T follicular helper cell (primary cell): ENCODE measurements around the gene HEXD.
"Not testable (repeated sequence)": the region's sequence is repeated elsewhere in the genome, so short reads cannot be mapped to it uniquely, and the experiment has no call there.

Source experiments
- DNase-seq: peaks from one replicate; pipeline ENCODE4 v3.0.0-alpha.2; 2020; ENCODE audit warnings: low read depth
- total RNA-seq, 2 experiments: gene quantifications; one replicate each; lab custom pipeline; 2026; lab: John Stamatoyannopoulos, UW

HEXD gene
- total RNA-seq, result 16.8 to 50.0 reads per million in 2 experiments

DNA sequence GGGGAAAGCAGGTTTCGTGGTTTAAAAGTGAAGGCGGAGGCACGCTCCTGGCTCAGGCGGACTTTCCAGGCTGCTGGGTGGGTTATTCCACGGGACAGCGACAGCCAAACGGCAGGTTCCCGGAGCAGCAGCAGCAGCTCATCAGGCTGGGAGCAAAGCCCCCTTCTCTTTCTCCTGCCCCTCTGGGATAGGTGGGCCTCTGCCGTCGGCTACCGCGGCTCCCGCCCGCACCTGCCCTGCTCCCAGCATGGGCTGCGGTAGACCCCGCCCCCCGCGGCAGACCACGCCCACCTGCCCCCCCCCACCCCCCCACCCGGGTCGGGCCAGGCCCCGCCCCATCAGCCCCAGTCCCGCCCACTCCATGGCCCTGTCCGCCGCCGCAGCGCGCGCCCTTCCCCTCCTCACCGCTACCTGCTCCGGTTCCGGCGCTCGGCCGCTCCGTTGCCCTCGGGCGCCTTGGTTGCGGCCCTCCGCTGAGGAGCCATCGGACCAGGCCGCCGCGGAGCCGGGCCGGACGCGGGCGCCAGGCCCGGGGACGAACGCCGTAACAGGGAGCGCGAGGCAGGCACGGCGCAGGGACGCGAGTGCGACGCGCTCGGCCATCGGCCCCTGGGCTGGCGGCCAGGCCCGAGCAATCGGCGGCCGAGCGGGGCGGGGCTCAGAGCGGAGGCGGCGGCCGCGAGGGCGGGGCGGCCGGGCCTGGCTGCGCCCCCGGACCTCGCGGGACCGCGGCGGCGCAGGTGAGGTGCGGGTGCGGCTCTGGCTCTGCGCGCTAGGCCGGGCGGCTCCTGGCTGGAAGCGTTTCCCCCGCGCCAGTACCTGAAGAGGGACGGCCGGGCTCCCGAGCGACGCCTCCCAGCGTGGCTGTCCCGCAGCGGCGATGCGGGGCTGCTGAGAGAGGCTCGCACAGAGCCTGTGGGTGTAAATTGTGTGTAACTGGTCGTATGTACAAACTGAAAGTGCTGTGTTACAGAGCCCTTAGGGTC, at the start of gene HEXD, which contains the start of gene OGFOD3:
HEXD (plus strand) TSS at position 347 of the 986 bp plus-strand sequence. CDS start 1,453 bp downstream, outside the sequence.
OGFOD3 (minus strand) TSS at position 586 of the 986 bp plus-strand sequence; CDS start at position 485, 101 bp downstream.
- peak; percentile 79 for DNase-seq

GRCh38 chr17:82369211-82369610, 48.9 kb upstream of the HEXD start:
- DNase-seq, result no peak

DNA sequence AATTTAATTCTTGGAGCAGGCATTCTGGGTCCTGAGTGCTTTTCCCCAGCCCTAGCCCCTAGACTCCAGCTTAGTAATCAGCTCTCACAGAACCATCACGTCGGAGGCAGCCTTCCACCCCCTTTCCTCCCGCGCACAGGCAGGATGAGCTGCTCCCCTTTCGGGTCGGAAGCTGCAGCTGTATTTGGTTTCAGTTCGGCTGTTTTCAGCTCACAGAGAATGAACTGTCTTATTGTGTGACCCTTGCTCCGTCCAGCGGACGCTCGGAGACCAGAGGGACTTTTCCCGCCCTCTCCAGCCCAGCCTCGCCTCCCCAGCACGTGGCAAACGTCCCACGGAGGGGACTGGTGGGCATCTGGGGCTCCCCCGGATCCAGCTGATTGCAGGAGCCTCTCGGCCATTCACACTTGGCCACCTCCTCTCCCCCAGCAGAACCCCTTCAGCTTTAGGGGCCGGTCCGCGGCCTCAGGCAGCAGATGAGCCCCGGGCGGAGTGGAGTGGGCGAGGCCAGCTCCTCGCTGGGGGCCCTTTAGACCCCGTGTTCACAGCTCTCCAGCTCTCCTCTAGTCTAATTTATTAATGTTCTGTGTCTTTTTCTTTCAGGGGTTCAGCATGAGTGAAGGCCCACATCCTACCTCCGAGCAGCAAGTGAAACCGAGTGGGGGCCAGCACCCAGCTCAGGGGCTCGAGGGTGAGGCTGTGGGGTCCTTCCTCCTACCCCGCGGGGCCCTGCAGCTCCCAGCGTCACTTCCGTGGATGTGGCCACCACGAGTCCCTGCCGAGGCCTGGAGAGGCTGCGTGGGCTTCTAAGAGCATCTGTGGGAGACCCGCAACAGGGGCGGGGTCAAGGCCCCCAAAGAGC, 47.4 kb upstream of the HEXD start:
- no peak for DNase-seq

DNA sequence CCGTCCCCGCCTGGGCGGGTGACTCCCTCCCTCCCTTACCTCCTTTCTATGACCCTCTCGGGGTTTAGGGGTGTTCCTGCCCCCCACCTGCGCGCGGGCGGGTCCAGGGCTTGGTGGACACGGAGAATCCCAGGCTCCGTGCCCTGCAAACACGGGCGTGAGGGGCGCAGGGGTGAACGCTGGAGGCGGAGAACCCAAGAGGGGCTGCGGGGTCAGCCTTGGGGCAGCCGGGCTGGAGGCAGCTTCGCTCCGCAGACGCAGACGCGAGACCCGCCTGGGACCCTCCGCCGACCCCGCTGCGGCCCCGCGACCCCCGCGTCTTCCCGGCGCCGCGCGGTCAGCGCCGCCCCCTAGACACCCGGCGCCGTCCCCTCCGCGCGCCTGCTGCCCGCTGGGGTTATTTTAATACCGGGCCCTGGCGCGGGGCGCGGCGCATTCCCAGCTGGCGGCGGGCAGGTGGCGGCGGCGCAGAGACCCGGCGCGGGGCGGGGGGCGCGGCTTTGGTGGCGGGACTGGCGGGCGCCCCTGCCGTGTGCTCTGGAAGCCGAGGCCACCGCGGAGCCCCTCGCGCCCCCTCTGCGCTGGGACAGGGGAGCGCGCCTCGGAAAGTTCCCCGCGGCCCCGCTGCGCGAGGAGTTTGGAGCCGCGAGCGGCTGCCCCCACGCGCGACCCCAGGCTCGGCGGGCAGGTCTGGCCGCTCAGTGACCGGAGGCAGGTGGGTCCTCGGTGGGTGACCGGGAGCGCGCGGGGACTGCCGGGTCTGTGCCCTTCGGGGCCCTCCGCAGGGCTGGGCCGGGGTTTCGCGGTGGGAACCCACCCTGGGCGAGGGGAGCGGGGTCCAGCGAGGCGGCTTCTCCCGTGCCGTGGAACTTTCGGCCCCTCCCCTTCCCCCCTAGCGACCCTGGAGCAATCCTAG, 46.6 kb upstream of the HEXD start, which contains the start of gene UTS2R:
UTS2R (plus strand) TSS at position 433 of the 916 bp plus-strand sequence. CDS start 2,560 bp downstream, outside the sequence.
- no peak for DNase-seq

- DNase-seq, result no peak
Measured at GRCh38 chr17:82372249-82373071, 45.7 kb upstream of the HEXD start.

GRCh38 chr17:82373072-82373452, 45.1 kb upstream of the HEXD start:
- not testable (repeated sequence) for DNase-seq

- DNase-seq, result no peak
Measured at GRCh38 chr17:82373731-82374625, 44.2 kb upstream of the HEXD start.

DNA sequence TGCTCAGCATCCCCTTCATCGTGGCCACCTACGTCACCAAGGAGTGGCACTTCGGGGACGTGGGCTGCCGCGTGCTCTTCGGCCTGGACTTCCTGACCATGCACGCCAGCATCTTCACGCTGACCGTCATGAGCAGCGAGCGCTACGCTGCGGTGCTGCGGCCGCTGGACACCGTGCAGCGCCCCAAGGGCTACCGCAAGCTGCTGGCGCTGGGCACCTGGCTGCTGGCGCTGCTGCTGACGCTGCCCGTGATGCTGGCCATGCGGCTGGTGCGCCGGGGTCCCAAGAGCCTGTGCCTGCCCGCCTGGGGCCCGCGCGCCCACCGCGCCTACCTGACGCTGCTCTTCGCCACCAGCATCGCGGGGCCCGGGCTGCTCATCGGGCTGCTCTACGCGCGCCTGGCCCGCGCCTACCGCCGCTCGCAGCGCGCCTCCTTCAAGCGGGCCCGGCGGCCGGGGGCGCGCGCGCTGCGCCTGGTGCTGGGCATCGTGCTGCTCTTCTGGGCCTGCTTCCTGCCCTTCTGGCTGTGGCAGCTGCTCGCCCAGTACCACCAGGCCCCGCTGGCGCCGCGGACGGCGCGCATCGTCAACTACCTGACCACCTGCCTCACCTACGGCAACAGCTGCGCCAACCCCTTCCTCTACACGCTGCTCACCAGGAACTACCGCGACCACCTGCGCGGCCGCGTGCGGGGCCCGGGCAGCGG, 43.4 kb upstream of the HEXD start:
- DNase-seq, result no peak

- no peak for DNase-seq
Measured at GRCh38 chr17:82375359-82376041, 42.6 kb upstream of the HEXD start.

- DNase-seq, result no peak
Measured at GRCh38 chr17:82376042-82376730, 42.0 kb upstream of the HEXD start.

- DNase-seq, result not testable (repeated sequence)
Measured at GRCh38 chr17:82377294-82377693, 40.9 kb upstream of the HEXD start.

DNA sequence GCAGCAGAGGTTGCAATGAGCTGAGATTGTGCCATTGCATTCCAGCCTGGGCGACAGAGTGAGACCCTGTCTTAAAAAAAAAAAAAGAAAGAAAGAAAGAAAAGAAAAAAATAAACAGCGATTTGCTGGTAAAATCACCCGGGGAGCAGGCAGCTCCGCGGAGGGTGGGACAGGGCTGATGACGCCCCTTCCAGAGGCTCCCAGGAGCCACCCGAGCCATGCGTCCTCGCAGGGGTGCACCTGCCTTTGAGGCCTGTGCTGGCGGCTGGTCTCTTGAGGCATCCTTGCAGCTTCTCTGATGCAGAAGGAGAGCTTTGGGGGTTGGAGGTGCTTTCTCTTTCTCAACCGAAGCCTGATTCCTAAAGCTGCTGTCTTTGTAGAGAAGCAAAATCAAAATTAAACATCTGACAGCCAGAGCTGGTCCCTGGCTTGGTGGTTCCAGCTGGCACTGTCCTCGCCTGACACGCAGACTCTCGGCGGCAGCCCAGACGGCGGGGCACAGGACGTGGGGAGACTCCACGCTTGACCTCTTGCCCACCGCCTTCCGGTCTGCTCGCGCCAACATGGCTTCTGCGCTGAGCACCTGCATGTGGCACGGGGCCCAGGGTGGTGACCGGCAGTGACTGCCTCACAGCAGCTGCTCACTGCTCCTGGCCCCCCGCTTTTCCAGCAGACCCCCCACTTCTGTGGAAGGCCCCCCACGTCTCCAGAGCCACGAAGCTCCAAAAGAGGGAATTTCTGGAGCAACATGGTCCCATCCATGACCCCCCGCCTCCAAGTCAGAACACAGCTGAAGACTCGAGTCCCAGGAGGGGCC, 40.0 kb upstream of the HEXD start:
- no peak for DNase-seq

- no peak for DNase-seq
Measured at GRCh38 chr17:82378741-82379021, 39.5 kb upstream of the HEXD start.

- DNase-seq, result no peak
Measured at GRCh38 chr17:82380860-82381702, 37.1 kb upstream of the HEXD start.

DNA sequence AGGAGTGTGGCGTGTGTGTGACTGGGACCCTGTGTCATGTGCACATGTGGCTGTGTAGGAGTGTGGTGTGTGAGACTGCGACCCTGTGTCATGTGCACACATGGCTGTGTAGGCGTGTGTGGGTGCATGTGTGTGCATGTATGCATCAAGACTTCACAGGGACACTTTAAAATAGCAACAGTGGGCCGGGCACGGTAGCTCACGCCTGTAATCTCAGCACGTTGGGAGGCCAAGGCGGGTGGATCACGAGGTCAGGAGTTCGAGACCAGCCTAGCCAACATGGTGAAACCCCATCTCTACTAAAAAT, 36.5 kb upstream of the HEXD start:
- not testable (repeated sequence) for DNase-seq
